ENCODE data around the gene SCAMP3.

The SCAMP3 gene

DNA sequence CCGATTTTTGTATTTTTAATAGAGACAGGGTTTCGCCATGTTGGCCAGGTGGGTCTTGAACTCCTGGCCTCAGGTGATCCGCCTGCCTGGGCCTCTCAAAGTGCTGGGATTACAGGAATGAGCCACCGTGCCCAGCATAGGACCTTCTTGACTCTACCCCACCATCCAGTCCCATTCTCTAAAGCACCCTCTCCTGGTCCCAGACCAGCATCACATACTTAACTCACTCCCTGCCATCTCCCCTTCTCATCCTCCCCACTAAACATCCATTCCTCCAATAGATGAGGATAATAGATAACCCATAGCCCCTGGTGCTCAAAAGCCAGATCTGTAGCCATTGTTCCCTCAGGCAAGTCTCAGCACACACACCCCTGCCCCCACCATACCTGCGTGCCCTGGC lies 9.0 kb downstream of the SCAMP3 start:
- Histone ChIP-seq H2AFZ (ENCODE audit: low read length) (no peak overlapping the region), H3K79me2 (ENCODE audit: insufficient read depth, low read length) (peaks cover 9% of the 10 kb centered on the region; the same call in 1 of the 2 replicates), H3K4me2 (ENCODE audit: low read depth, low read length, poor library complexity, severe bottlenecking) (peak overlapping the region; percentile 85), H3K36me3 (ENCODE audit: insufficient read depth, low read length) (no peaks in the 10 kb centered on the region), H4K20me1 (ENCODE audit: insufficient read depth, low read length, poor library complexity, severe bottlenecking) (no peaks in the 10 kb centered on the region), H3K9ac (ENCODE audit: low read depth, low read length, poor library complexity, severe bottlenecking) (peak overlapping the region; percentile 77), H3F3A (ENCODE audit: low read depth) (no peaks in the 10 kb centered on the region; the same call in 1 of the 2 replicates), H3K9me2 (replicated peaks; ENCODE audit: low read depth, low read length) (no peaks in the 10 kb centered on the region), H3K4me1 (ENCODE audit: insufficient read depth, low read length, poor library complexity, severe bottlenecking) (peaks cover 26% of the 10 kb centered on the region), H3K27me3 (ENCODE audit: insufficient read depth, low read length, poor library complexity, severe bottlenecking) (no peaks in the 10 kb centered on the region), H3K9me3 (ENCODE audit: insufficient read depth, low read depth, low read length) (no peaks in the 10 kb centered on the region), H3K4me3 (ENCODE audit: low read length, poor library complexity, severe bottlenecking) (peak overlapping the region; percentile 79)
- TF ChIP-seq, protein P1, sequence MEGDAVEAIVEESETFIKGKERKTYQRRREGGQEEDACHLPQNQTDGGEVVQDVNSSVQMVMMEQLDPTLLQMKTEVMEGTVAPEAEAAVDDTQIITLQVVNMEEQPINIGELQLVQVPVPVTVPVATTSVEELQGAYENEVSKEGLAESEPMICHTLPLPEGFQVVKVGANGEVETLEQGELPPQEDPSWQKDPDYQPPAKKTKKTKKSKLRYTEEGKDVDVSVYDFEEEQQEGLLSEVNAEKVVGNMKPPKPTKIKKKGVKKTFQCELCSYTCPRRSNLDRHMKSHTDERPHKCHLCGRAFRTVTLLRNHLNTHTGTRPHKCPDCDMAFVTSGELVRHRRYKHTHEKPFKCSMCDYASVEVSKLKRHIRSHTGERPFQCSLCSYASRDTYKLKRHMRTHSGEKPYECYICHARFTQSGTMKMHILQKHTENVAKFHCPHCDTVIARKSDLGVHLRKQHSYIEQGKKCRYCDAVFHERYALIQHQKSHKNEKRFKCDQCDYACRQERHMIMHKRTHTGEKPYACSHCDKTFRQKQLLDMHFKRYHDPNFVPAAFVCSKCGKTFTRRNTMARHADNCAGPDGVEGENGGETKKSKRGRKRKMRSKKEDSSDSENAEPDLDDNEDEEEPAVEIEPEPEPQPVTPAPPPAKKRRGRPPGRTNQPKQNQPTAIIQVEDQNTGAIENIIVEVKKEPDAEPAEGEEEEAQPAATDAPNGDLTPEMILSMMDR (conservative IDR thresholded peaks at IDR 0.05; ENCODE audit: low read length) = peak; percentile 41; the same call in 1 of the 2 replicates
- TF ChIP-seq EZH2phosphoT487 (IDR thresholded peaks at IDR 0.05; ENCODE audit: borderline replicate concordance) = no peak

DNA sequence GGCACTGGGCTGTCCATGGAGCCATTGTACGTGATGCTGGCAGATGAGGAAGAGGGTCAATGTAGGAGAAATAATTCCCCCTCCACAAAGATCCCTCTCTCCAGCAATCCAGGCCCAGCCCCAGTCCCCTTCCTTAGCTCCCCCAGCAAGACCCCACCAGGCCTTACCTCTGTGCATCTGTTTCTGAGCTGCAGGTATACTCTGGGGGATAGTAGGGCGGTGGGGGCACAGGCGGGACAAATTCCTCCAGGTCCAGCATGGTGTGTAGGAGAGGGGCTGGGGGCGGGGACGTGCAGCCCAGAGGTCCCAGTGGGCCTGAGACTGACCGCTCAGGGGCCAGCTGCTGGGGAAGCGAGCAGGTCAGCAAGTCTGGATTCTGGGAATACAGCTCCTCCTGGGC lies 10.6 kb downstream of the SCAMP3 start:
- Histone ChIP-seq H2AFZ (ENCODE audit: low read length) (no peak overlapping the region), H3K27me3 (ENCODE audit: insufficient read depth, low read length, poor library complexity, severe bottlenecking) (no peaks in the 10 kb centered on the region), H3F3A (ENCODE audit: low read depth) (no peaks in the 10 kb centered on the region; the same call in 1 of the 2 replicates), H3K9ac (ENCODE audit: low read depth, low read length, poor library complexity, severe bottlenecking) (peak overlapping the region; percentile 55), H3K4me1 (ENCODE audit: insufficient read depth, low read length, poor library complexity, severe bottlenecking) (peaks cover 26% of the 10 kb centered on the region), H3K9me3 (ENCODE audit: insufficient read depth, low read depth, low read length) (no peaks in the 10 kb centered on the region), H3K79me2 (ENCODE audit: insufficient read depth, low read length) (peaks cover 9% of the 10 kb centered on the region; the same call in 1 of the 2 replicates), H3K4me2 (ENCODE audit: low read depth, low read length, poor library complexity, severe bottlenecking) (peak overlapping the region; percentile 76), H3K4me3 (ENCODE audit: low read length, poor library complexity, severe bottlenecking) (no peak overlapping the region), H3K36me3 (ENCODE audit: insufficient read depth, low read length) (no peaks in the 10 kb centered on the region), H3K9me2 (replicated peaks; ENCODE audit: low read depth, low read length) (no peaks in the 10 kb centered on the region), H4K20me1 (ENCODE audit: insufficient read depth, low read length, poor library complexity, severe bottlenecking) (no peaks in the 10 kb centered on the region)
- TF ChIP-seq, protein P1 (conservative IDR thresholded peaks at IDR 0.05; ENCODE audit: low read length) = no peak
- TF ChIP-seq EZH2phosphoT487 (IDR thresholded peaks at IDR 0.05; ENCODE audit: borderline replicate concordance) = no peak

DNA sequence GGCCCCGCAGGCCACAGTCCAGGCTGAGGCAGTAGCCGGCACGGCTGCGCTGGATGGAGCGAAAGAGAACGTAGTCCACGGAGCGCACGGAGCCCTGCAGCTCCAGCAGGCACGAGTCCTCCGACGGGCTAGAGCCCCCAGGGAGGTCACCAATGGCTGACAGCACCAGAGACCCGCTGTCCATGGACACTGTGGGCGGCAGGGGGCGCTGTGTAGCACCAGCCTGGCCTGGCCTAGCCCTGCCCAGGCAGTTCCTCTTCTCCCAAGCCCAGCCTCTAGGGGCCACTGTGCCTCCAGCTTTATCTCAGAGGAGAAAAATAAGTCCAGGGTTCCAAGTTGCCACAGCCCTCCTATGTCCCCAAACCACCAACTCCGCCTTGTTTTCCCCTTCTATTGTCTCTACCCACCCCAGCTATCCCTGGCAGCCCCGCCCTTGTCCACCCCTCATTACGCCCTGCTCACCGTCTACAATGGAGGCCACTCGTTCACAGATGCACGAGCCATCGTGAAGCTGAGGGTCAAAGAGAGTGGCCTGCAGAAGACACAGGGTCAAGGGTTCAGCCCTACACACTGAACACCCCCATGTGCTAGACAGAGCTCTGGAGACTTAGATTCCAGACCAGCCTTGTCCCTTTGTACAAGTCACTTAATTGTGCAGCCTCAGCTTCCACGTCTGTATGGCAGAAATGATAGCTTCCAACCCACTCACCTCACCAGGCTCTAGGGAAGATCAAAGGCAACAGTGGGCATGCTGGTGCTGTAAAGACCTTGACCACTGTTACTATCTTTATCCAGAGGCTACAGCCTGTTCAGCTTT lies 11.3 kb downstream of the SCAMP3 start:
- Histone ChIP-seq H3K27me3 (ENCODE audit: insufficient read depth, low read length, poor library complexity, severe bottlenecking) (no peaks in the 10 kb centered on the region), H3K9ac (ENCODE audit: low read depth, low read length, poor library complexity, severe bottlenecking) (peak overlapping the region; percentile 55), H3K9me2 (replicated peaks; ENCODE audit: low read depth, low read length) (no peaks in the 10 kb centered on the region), H3K4me2 (ENCODE audit: low read depth, low read length, poor library complexity, severe bottlenecking) (peak overlapping the region; percentile 76), H4K20me1 (ENCODE audit: insufficient read depth, low read length, poor library complexity, severe bottlenecking) (no peaks in the 10 kb centered on the region), H2AFZ (ENCODE audit: low read length) (peak overlapping the region; percentile 83), H3K79me2 (ENCODE audit: insufficient read depth, low read length) (peaks cover 9% of the 10 kb centered on the region; the same call in 1 of the 2 replicates), H3K9me3 (ENCODE audit: insufficient read depth, low read depth, low read length) (no peaks in the 10 kb centered on the region), H3K4me1 (ENCODE audit: insufficient read depth, low read length, poor library complexity, severe bottlenecking) (peaks cover 26% of the 10 kb centered on the region), H3K4me3 (ENCODE audit: low read length, poor library complexity, severe bottlenecking) (peak overlapping the region; percentile 71), H3F3A (ENCODE audit: low read depth) (no peaks in the 10 kb centered on the region), H3K36me3 (ENCODE audit: insufficient read depth, low read length) (no peaks in the 10 kb centered on the region)
- TF ChIP-seq, protein P1 (conservative IDR thresholded peaks at IDR 0.05; ENCODE audit: low read length) = peak; percentile 100
- no peak for TF ChIP-seq EZH2phosphoT487 (IDR thresholded peaks at IDR 0.05; ENCODE audit: borderline replicate concordance)

Data from Loucy (cell line).